Endothelial cell of umbilical vein (primary cell): ENCODE results near the gene COL4A1.

ENCODE experiments used
- JUN ChIP-seq: IDR thresholded peaks from 2 replicates; pipeline ENCODE4 v1.6.1; 2011; ENCODE audit warnings: borderline replicate concordance, low read depth; ENCODE audit not compliant: insufficient read length, insufficient read depth
- POLR2A ChIP-seq: IDR thresholded peaks from 2 replicates; pipeline ENCODE4 v1.6.1; 2012; ENCODE audit warnings: low read depth, mild to moderate bottlenecking, control low read depth, low read length
- POLR2AphosphoS5 ChIP-seq: IDR thresholded peaks from 2 replicates; pipeline ENCODE4 v1.6.1; 2012; ENCODE audit warnings: low read depth, mild to moderate bottlenecking, control low read depth, low read length, moderate library complexity; ENCODE audit not compliant: insufficient read depth
- TF ChIP-seq, protein P1 (sequence below), 2 donors: IDR thresholded peaks; 1 replicate in 1 of 2; 2 replicates in 1 of 2; pipeline ENCODE4 v1.5.1; 2011; ENCODE audit warnings: low read length in 2 of 2, mild to moderate bottlenecking in 2 of 2, moderate library complexity in 2 of 2, control low read depth in 1 of 2, inconsistent platforms in 1 of 2, low read depth in 1 of 2; ENCODE audit not compliant: insufficient read depth in 1 of 2; ENCODE audit errors: extremely low read depth in 1 of 2

- TF ChIP-seq POLR2AphosphoS5 (no peak), POLR2A (no peak), JUN (no peak)
- TF ChIP-seq, protein P1, sequence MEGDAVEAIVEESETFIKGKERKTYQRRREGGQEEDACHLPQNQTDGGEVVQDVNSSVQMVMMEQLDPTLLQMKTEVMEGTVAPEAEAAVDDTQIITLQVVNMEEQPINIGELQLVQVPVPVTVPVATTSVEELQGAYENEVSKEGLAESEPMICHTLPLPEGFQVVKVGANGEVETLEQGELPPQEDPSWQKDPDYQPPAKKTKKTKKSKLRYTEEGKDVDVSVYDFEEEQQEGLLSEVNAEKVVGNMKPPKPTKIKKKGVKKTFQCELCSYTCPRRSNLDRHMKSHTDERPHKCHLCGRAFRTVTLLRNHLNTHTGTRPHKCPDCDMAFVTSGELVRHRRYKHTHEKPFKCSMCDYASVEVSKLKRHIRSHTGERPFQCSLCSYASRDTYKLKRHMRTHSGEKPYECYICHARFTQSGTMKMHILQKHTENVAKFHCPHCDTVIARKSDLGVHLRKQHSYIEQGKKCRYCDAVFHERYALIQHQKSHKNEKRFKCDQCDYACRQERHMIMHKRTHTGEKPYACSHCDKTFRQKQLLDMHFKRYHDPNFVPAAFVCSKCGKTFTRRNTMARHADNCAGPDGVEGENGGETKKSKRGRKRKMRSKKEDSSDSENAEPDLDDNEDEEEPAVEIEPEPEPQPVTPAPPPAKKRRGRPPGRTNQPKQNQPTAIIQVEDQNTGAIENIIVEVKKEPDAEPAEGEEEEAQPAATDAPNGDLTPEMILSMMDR (IDR thresholded peaks at IDR 0.05; ENCODE audit: extremely low read depth in 1 of 2, insufficient read depth in 1 of 2, low read depth in 1 of 2, low read length in 2 of 2): no peak
Observed at GRCh38 chr13:110314516-110315245, 7.7 kb upstream of the COL4A1 start.
